ENCODE results near the gene ZNF492. TPM values are rescaled to one million over a fixed set of nuclear protein-coding genes. Genes with fewer than 3 reads are reported as not detected.
"Not testable (repeated sequence)": the region's sequence is repeated elsewhere in the genome, so short reads cannot be mapped to it uniquely, and the experiment has no call there.

ZNF492 gene
- total RNA-seq, 1 donor from 2014 or later = 0.29 TPM

DNA sequence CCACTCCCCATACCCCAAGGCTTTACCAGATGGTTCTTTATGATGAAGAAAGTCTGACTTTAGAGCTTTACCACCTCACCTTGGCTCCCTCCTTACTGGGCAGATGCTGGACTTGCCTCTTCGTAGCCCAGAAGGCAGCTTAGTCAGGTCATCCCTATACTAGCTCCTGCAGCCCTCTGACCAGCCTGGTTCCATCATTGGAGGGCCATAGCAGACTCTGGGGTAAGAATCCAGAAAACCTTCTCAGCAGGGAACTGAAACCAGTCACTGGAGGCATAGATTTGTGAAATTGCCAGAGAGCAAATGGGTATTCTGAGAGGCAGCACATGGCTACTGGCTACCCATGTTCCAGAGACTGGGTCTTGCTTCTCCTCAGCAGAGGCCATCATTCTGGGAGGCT lies 21.8 kb upstream of the ZNF492 start:
- Histone ChIP-seq H3K4me1 (no peaks in the 10 kb centered on the region), H3K9me3 (no peaks in the 10 kb centered on the region), H3K4me3 (no peak overlapping the region), H3K27me3 (no peaks in the 10 kb centered on the region), H3K27ac (no peak overlapping the region), H3K36me3 (no peaks in the 10 kb centered on the region)
- TF ChIP-seq, protein P1, sequence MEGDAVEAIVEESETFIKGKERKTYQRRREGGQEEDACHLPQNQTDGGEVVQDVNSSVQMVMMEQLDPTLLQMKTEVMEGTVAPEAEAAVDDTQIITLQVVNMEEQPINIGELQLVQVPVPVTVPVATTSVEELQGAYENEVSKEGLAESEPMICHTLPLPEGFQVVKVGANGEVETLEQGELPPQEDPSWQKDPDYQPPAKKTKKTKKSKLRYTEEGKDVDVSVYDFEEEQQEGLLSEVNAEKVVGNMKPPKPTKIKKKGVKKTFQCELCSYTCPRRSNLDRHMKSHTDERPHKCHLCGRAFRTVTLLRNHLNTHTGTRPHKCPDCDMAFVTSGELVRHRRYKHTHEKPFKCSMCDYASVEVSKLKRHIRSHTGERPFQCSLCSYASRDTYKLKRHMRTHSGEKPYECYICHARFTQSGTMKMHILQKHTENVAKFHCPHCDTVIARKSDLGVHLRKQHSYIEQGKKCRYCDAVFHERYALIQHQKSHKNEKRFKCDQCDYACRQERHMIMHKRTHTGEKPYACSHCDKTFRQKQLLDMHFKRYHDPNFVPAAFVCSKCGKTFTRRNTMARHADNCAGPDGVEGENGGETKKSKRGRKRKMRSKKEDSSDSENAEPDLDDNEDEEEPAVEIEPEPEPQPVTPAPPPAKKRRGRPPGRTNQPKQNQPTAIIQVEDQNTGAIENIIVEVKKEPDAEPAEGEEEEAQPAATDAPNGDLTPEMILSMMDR (IDR thresholded peaks at IDR 0.05) = no peak
- peak; percentile 2 for DNase-seq
- ATAC-seq = no peak
- intact Hi-C loops (cut with DNase I) = no loop called here

DNA sequence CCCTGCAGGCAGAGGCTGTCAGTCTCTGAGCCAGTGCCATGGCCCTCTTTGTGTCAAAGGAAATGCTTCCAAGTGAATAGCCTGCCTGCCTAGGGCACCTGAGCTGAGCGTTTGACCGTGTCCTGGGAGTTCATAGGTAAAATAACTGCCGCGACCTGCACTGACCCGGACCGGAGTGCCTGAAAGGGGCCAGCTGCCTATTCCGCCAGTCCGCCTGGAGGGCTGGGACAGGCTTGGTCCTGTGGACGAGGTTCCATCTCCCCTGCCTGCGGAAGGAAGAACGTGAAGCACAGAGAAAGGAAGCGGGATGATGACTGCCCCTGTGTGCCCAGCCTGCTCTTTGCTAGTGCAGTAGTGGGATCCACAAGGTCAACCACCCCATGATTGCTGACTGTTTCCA lies 17.5 kb upstream of the ZNF492 start:
- no peak overlapping the region for H3K27ac ChIP-seq
- no peak overlapping the region for H3K4me3 ChIP-seq
- intact Hi-C loops (cut with DNase I) = no loop called here
- H3K36me3 ChIP-seq = no peaks in the 10 kb centered on the region
- no peak for ATAC-seq
- H3K4me1 ChIP-seq = no peaks in the 10 kb centered on the region
- TF ChIP-seq, protein P1 (IDR thresholded peaks at IDR 0.05) = no peak
- peak; percentile 23 for DNase-seq
- H3K27me3 ChIP-seq = peaks cover 7% of the 10 kb centered on the region
- H3K9me3 ChIP-seq = no peaks in the 10 kb centered on the region

DNA sequence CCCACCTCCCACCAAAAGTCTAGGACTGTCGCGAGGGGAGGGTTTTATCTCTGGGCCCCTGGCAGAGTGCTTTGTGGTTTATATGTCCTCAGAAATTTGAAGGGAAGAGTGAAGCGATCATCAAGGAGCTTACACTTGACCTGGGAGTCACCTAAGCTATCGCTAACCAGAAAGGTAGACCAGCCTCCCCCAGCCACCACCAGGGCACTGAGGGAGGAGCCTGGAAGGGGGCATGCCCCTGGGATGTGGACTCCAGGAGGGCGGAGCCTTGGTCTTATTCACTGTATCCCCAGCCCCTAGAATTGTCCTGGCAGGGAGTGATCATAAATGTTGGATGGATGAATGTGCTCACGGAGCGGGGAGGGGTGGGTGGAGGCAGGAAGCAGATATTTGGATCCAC lies 16.9 kb upstream of the ZNF492 start:
- ATAC-seq; H3K4me1 ChIP-seq; H3K4me3 ChIP-seq; H3K36me3 ChIP-seq; H3K27me3 ChIP-seq; H3K9me3 ChIP-seq; intact Hi-C loops (cut with DNase I); H3K27ac ChIP-seq: not testable (repeated sequence)
- DNase-seq = peak; percentile 30

DNA sequence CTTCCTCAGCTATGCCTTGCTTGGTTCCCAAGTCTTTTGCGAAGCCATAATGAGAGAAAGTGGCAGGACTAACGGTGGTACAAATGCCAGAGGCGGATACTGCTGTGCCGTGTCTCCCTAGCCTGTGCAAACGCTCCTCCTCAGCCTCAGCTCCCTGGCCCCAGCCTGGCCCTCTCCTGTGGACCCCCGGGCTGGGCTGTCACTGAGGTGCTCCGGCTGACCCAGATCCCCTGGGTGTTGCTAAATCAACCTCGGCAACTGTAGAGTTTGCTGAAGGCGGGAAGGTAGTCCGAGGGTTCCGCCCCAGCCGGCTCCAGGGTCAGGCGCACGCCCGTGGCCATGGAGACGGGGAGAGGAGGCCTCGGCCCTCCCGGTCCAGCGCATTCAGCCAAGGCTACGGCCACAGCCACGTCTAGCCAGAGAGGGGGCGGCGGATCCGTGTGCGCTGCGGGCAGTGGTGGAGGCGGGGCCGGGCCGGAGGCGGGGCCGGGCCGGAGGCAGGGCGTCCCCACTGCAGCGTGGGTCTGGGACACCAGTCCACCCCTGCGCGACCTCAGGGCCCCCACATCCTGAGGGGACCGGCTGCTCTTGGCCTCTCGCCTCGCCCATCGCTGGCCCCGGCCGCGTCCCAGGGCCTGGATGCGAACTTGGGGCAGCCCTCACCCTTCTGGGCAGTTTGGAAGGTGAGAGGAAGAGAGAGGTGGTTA lies 16.4 kb upstream of the ZNF492 start:
- ATAC-seq (peak; percentile 31), DNase-seq (peak; percentile 47)
- no peaks in the 10 kb centered on the region for H3K36me3 ChIP-seq
- intact Hi-C loops (cut with DNase I) = no loop called here
- no peaks in the 10 kb centered on the region for H3K9me3 ChIP-seq
- no peak overlapping the region for H3K4me3 ChIP-seq
- TF ChIP-seq, protein P1 (IDR thresholded peaks at IDR 0.05) = no peak
- H3K27ac ChIP-seq = no peak overlapping the region
- no peaks in the 10 kb centered on the region for H3K4me1 ChIP-seq
- peaks cover 7% of the 10 kb centered on the region for H3K27me3 ChIP-seq

DNA sequence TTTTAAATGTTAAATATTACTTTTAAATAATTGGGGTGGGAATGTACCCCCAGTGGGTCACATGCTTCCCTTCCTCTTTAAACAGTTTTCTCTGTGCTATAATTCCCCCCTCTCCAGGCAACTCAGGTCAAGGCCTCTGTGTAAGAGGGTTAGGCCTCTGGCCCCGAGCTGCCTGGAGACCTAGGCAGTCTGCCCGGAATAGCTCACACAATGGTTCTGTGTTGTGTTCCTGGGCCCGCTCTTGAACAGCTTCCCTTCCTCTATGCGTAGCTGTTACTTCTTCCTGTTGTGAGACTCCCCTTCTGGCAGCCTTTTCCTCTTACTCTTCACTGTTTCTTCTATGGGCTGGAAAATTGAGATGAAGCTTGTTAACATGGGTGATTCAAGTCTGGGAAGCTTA lies 14.8 kb upstream of the ZNF492 start:
- peak; percentile 9 for DNase-seq
- Histone ChIP-seq H3K9me3 (no peaks in the 10 kb centered on the region), H3K27ac (no peak overlapping the region), H3K4me3 (no peak overlapping the region), H3K27me3 (peaks cover 14% of the 10 kb centered on the region), H3K4me1 (no peaks in the 10 kb centered on the region), H3K36me3 (no peaks in the 10 kb centered on the region)
- TF ChIP-seq, protein P1 (IDR thresholded peaks at IDR 0.05) = no peak
- intact Hi-C loops (cut with DNase I) = no loop called here
- ATAC-seq = no peak

DNA sequence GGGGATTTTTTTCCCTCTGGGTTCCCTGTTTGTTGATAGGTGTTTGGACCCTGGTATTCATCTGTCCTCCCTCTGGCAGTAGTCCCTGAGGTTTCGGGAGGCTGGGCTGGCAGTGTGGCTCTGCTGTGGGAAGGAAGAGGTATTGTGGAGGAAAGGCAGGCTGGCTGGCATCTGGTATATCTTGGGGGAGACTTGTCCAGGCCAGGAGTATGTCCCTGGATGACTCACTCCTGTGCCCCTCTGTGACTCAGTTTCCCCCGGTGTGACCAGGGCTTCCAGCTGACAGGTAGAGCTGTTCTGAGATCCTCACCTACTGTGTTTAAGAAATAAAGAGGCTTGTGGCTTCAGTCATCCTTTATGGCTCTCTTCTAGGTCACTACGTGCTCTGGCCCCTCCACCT lies 14.2 kb upstream of the ZNF492 start:
- Histone ChIP-seq H3K36me3 (no peaks in the 10 kb centered on the region), H3K4me1 (no peaks in the 10 kb centered on the region), H3K27me3 (peaks cover 14% of the 10 kb centered on the region), H3K27ac (no peak overlapping the region), H3K9me3 (no peaks in the 10 kb centered on the region), H3K4me3 (no peak overlapping the region)
- TF ChIP-seq, protein P1 (IDR thresholded peaks at IDR 0.05) = no peak
- intact Hi-C loops (cut with DNase I) = no loop called here
- DNase-seq = peak; percentile 25
- ATAC-seq = no peak

Measured in upper lobe of right lung (tissue), 1 donor.